K562 (cell line): Measurements from ENCODE around the gene KCTD15. TPM values are rescaled to one million over a fixed set of nuclear protein-coding genes. Genes with fewer than 3 reads are reported as not detected.

ENCODE experiments used
- ATF3 ChIP-seq, 2 experiments: fragments of 450-650 bp in 1 of 2; sonication (generic) in 1 of 2; formaldehyde crosslinking in 1 of 2; IDR thresholded peaks in 1 of 2; conservative IDR thresholded peaks in 1 of 2; 2 replicates each; pipeline versions ENCODE4 v1.6.1 to v1.8.1; 2016 to 2023; ENCODE audit warnings: mild to moderate bottlenecking in 2 of 2, moderate library complexity in 2 of 2, inconsistent platforms in 1 of 2, missing genetic modification reagents in 1 of 2
- ELF1 ChIP-seq: fragments of 200-800 bp; sonication (Bioruptor generic); IDR thresholded peaks from 2 replicates; pipeline ENCODE4 v1.6.1; 2016; ENCODE audit warnings: missing genetic modification characterization, missing compliant biosample characterization
- FOSL1 ChIP-seq: fragments of 200-800 bp; sonication (Bioruptor generic); conservative IDR thresholded peaks from 2 replicates; pipeline ENCODE4 v1.6.1; 2016; ENCODE audit warnings: missing genetic modification characterization, missing compliant biosample characterization
- HMG20A ChIP-seq: fragments of 450-650 bp; formaldehyde crosslinking; conservative IDR thresholded peaks from 2 replicates; pipeline ENCODE4 v1.4.0; 2020; ENCODE audit warnings: mild to moderate bottlenecking, mixed read lengths
- KDM5B ChIP-seq: fragments of 200-600 bp; sonication (generic); IDR thresholded peaks from 2 replicates; pipeline ENCODE4 v1.6.1; 2012; ENCODE audit warnings: low read depth, mild to moderate bottlenecking, moderate library complexity, low read length, control low read depth, inconsistent platforms; ENCODE audit not compliant: insufficient replicate concordance
- MXD1 ChIP-seq: fragments of 250-450 bp; sonication (Bioruptor Pico); IDR thresholded peaks from 2 replicates; pipeline ENCODE4 v1.8.0; 2021; ENCODE audit warnings: borderline replicate concordance, mild to moderate bottlenecking, moderate library complexity; ENCODE audit not compliant: poor library complexity, severe bottlenecking
- RFX7 ChIP-seq: fragments of 250-450 bp; sonication (Bioruptor Pico); IDR thresholded peaks from 2 replicates; pipeline ENCODE4 v1.5.1; 2021; ENCODE audit warnings: mild to moderate bottlenecking
- SMARCC2 ChIP-seq: fragments of 450-650 bp; IDR thresholded peaks from 2 replicates; pipeline ENCODE4 v1.6.1; 2017; ENCODE audit warnings: antibody characterized with exemption, moderate library complexity, mild to moderate bottlenecking, low read depth
- polyA plus RNA-seq, 8 experiments: library from polyadenylated mRNA; depleted of rRNA in 4 of 8; stranded (reverse) in 5 of 8; unstranded in 3 of 8; fragments of >200 nt; fragmentation: Nextera tagmentation in 2 of 8; fragmentation: Illumina TruSeq in 1 of 8; extraction: Ambion mirVana in 2 of 8; extraction: Trizol in 1 of 8; gene quantifications; 2 replicates each; pipeline versions ENCODE4 v1.2.1 to v1.2.3, GENCODE V29; 2011 to 2014; ENCODE audit warnings: inconsistent platforms in 1 of 8, missing spikeins in 1 of 8
- total RNA-seq, 7 experiments: library from RNA; depleted of rRNA in 6 of 7; stranded (reverse); fragments of >200 nt in 6 of 7; fragmentation: Illumina TruSeq in 2 of 7; extraction: Trizol in 2 of 7; gene quantifications; 2 replicates each; pipeline versions ENCODE4 v1.2.1 to v1.2.3, GENCODE V29; 2011 to 2021; ENCODE audit warnings: low replicate concordance in 1 of 7
- TF ChIP-seq, protein P1 (sequence below): fragments of 200-600 bp; sonication (generic); IDR thresholded peaks from one replicate; pipeline ENCODE4 v1.6.1; 2012; ENCODE audit warnings: mild to moderate bottlenecking, low read depth, low read length, inconsistent platforms
- TF ChIP-seq, protein P2 (sequence below): fragments of 450-650 bp; IDR thresholded peaks from 2 replicates; pipeline ENCODE4 v1.6.1; 2016; ENCODE audit warnings: borderline replicate concordance

Gene KCTD15
- total and polyA plus RNA-seq, 9 of the 15 experiments (the other 6 are each of a cell fraction or from before 2014, with no cell fraction given) = 1.7 to 49.0 (median 11.8) TPM

DNA sequence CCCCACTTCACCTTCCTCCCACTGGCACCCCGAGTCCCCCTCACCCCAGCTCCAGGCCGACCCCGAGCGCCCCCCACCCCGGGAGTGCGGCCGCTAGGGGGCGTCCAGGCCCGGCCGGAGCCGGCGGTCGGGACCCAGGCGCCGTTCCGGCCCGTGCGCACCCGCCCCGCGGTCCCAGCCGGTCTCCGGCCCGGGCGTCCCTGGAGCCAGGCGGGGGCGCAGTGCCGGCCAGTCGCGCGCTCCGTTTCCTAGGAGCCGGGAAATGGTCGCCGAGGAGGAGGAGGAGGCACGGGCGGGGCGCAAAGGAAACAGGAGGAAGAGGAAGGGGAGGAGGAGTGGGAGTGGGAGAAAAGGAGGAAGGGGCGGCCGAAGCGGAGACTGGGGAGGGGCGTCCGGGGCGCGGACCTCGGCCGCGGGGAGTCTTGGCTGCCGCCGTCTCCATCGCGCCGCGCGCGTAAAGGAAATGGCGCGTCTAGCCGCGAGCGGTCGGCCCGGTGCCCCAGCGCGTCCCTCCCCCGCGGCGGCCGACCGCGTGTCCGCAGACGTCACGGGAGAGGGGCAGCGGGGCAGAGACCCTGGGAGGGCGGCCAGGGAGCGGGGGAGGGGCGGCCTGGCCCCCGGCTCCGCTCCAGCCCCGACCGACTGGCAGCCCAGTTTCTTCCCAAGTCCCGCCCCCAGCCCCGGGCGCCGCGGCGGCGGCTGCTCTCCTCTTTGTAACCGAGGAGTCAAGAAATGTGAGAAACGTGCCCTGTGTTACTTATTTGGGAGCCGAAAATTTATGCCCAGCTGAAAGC, 1.1 kb upstream of the KCTD15 start (continued):
- TF ChIP-seq, protein P1, sequence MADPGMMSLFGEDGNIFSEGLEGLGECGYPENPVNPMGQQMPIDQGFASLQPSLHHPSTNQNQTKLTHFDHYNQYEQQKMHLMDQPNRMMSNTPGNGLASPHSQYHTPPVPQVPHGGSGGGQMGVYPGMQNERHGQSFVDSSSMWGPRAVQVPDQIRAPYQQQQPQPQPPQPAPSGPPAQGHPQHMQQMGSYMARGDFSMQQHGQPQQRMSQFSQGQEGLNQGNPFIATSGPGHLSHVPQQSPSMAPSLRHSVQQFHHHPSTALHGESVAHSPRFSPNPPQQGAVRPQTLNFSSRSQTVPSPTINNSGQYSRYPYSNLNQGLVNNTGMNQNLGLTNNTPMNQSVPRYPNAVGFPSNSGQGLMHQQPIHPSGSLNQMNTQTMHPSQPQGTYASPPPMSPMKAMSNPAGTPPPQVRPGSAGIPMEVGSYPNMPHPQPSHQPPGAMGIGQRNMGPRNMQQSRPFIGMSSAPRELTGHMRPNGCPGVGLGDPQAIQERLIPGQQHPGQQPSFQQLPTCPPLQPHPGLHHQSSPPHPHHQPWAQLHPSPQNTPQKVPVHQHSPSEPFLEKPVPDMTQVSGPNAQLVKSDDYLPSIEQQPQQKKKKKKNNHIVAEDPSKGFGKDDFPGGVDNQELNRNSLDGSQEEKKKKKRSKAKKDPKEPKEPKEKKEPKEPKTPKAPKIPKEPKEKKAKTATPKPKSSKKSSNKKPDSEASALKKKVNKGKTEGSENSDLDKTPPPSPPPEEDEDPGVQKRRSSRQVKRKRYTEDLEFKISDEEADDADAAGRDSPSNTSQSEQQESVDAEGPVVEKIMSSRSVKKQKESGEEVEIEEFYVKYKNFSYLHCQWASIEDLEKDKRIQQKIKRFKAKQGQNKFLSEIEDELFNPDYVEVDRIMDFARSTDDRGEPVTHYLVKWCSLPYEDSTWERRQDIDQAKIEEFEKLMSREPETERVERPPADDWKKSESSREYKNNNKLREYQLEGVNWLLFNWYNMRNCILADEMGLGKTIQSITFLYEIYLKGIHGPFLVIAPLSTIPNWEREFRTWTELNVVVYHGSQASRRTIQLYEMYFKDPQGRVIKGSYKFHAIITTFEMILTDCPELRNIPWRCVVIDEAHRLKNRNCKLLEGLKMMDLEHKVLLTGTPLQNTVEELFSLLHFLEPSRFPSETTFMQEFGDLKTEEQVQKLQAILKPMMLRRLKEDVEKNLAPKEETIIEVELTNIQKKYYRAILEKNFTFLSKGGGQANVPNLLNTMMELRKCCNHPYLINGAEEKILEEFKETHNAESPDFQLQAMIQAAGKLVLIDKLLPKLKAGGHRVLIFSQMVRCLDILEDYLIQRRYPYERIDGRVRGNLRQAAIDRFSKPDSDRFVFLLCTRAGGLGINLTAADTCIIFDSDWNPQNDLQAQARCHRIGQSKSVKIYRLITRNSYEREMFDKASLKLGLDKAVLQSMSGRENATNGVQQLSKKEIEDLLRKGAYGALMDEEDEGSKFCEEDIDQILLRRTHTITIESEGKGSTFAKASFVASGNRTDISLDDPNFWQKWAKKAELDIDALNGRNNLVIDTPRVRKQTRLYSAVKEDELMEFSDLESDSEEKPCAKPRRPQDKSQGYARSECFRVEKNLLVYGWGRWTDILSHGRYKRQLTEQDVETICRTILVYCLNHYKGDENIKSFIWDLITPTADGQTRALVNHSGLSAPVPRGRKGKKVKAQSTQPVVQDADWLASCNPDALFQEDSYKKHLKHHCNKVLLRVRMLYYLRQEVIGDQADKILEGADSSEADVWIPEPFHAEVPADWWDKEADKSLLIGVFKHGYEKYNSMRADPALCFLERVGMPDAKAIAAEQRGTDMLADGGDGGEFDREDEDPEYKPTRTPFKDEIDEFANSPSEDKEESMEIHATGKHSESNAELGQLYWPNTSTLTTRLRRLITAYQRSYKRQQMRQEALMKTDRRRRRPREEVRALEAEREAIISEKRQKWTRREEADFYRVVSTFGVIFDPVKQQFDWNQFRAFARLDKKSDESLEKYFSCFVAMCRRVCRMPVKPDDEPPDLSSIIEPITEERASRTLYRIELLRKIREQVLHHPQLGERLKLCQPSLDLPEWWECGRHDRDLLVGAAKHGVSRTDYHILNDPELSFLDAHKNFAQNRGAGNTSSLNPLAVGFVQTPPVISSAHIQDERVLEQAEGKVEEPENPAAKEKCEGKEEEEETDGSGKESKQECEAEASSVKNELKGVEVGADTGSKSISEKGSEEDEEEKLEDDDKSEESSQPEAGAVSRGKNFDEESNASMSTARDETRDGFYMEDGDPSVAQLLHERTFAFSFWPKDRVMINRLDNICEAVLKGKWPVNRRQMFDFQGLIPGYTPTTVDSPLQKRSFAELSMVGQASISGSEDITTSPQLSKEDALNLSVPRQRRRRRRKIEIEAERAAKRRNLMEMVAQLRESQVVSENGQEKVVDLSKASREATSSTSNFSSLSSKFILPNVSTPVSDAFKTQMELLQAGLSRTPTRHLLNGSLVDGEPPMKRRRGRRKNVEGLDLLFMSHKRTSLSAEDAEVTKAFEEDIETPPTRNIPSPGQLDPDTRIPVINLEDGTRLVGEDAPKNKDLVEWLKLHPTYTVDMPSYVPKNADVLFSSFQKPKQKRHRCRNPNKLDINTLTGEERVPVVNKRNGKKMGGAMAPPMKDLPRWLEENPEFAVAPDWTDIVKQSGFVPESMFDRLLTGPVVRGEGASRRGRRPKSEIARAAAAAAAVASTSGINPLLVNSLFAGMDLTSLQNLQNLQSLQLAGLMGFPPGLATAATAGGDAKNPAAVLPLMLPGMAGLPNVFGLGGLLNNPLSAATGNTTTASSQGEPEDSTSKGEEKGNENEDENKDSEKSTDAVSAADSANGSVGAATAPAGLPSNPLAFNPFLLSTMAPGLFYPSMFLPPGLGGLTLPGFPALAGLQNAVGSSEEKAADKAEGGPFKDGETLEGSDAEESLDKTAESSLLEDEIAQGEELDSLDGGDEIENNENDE = no peak
- TF ChIP-seq ELF1 (tag) = peak; percentile 41; the same call in 1 of the 2 replicates
- no peak for TF ChIP-seq ATF3 (IDR thresholded peaks at IDR 0.05)
- TF ChIP-seq ATF3 (CRISPR knock-in tag; conservative IDR thresholded peaks at IDR 0.05) = no peak
- TF ChIP-seq RFX7 = no peak
- TF ChIP-seq KDM5B = peak; percentile 45
- TF ChIP-seq, protein P2, sequence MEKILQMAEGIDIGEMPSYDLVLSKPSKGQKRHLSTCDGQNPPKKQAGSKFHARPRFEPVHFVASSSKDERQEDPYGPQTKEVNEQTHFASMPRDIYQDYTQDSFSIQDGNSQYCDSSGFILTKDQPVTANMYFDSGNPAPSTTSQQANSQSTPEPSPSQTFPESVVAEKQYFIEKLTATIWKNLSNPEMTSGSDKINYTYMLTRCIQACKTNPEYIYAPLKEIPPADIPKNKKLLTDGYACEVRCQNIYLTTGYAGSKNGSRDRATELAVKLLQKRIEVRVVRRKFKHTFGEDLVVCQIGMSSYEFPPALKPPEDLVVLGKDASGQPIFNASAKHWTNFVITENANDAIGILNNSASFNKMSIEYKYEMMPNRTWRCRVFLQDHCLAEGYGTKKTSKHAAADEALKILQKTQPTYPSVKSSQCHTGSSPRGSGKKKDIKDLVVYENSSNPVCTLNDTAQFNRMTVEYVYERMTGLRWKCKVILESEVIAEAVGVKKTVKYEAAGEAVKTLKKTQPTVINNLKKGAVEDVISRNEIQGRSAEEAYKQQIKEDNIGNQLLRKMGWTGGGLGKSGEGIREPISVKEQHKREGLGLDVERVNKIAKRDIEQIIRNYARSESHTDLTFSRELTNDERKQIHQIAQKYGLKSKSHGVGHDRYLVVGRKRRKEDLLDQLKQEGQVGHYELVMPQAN = no peak
- no peak for TF ChIP-seq SMARCC2
- no peak for TF ChIP-seq HMG20A (CRISPR knock-in tag)
- 0 out of 2 replicates have a peak, but pooled peaks have one; percentile 24 for TF ChIP-seq FOSL1
- no peak for TF ChIP-seq MXD1 (CRISPR knock-in tag)
